CD4-positive, CD25-positive, alpha-beta regulatory T cell (primary cell): ENCODE data around the gene TNFRSF21. TPM values are rescaled to one million over a fixed set of nuclear protein-coding genes. Genes with fewer than 3 reads are reported as not detected.

Source experiments
- ATAC-seq, 2 donors: fragments of 150-1000 bp; cut with Tn5 transposase; one replicate each; pipeline ENCODE4 v1.10.0; 2021; ENCODE audit warnings: low read depth in 2 of 2, moderate number of reproducible peaks in 2 of 2, moderate library complexity in 1 of 2
- DNase-seq, 3 donors: peaks; one replicate each; pipeline versions ENCODE4 v3.0.0 to v3.0.0-alpha.2; 2012 to 2022; ENCODE audit warnings: mixed read lengths in 1 of 3
- H3K27ac ChIP-seq: one replicate; pipeline ENCODE4 v1.7.0; 2013; ENCODE audit warnings: mild to moderate bottlenecking, low read length; ENCODE audit not compliant: insufficient read depth, poor library complexity, severe bottlenecking
- H3K27me3 ChIP-seq: one replicate; pipeline ENCODE4 v1.7.0; 2013; ENCODE audit warnings: low read length; ENCODE audit not compliant: control insufficient read depth, insufficient read depth
- H3K36me3 ChIP-seq: one replicate; pipeline ENCODE4 v1.7.0; 2013; ENCODE audit warnings: mild to moderate bottlenecking, low read length, moderate library complexity; ENCODE audit not compliant: control insufficient read depth, insufficient read depth
- H3K4me1 ChIP-seq: 2 replicates; pipeline ENCODE4 v1.7.0; 2013; ENCODE audit warnings: mild to moderate bottlenecking, low read length; ENCODE audit not compliant: insufficient read depth, control insufficient read depth, poor library complexity, severe bottlenecking
- H3K4me3 ChIP-seq: one replicate; pipeline ENCODE4 v1.7.0; 2013; ENCODE audit warnings: low read depth, mild to moderate bottlenecking, low read length, moderate library complexity
- H3K9me3 ChIP-seq, 2 experiments: 1 replicate in 1 of 2; 2 replicates in 1 of 2; pipeline ENCODE4 v1.7.0; 2013; ENCODE audit warnings: low read length in 2 of 2, mild to moderate bottlenecking in 1 of 2, moderate library complexity in 1 of 2; ENCODE audit not compliant: control insufficient read depth in 2 of 2
- H3K27ac Mint-ChIP-seq, 3 donors: one replicate each; pipeline ENCODE4 v1.8.0; 2020 to 2022; ENCODE audit warnings: mild to moderate bottlenecking in 3 of 3, mixed read lengths in 3 of 3, moderate library complexity in 2 of 3
- H3K27me3 Mint-ChIP-seq: one replicate; pipeline ENCODE4 v1.8.0; 2022; ENCODE audit warnings: mild to moderate bottlenecking, mixed read lengths
- H3K36me3 Mint-ChIP-seq: one replicate; pipeline ENCODE4 v1.8.0; 2020; ENCODE audit warnings: mixed read lengths
- H3K4me1 Mint-ChIP-seq, 4 donors: one replicate each; pipeline ENCODE4 v1.8.0; 2020 to 2022; ENCODE audit warnings: mixed read lengths in 4 of 4, mild to moderate bottlenecking in 1 of 4
- H3K4me3 Mint-ChIP-seq, 4 donors: one replicate each; pipeline ENCODE4 v1.8.0; 2020 to 2022; ENCODE audit warnings: mild to moderate bottlenecking in 4 of 4, mixed read lengths in 4 of 4, moderate library complexity in 3 of 4
- H3K9me3 Mint-ChIP-seq, 7 donors: one replicate each; pipeline ENCODE4 v1.8.0; 2020 to 2022; ENCODE audit warnings: mixed read lengths in 7 of 7, mild to moderate bottlenecking in 3 of 7, moderate library complexity in 2 of 7
- polyA plus RNA-seq, 4 donors: library from polyadenylated mRNA; unstranded; fragments of 300-500 nt; fragmentation: Illumina TruSeq; gene quantifications; one replicate each; pipeline ENCODE4 v1.2.3, GENCODE V29; 2021
- total RNA-seq: library from RNA; stranded (reverse); gene quantifications from one replicate; pipeline ENCODE4 v1.2.3, GENCODE V29; 2022

The TNFRSF21 gene
- total and polyA plus RNA-seq, 5 donors from 2014 or later = 0.15 TPM; not detected in 4

DNA sequence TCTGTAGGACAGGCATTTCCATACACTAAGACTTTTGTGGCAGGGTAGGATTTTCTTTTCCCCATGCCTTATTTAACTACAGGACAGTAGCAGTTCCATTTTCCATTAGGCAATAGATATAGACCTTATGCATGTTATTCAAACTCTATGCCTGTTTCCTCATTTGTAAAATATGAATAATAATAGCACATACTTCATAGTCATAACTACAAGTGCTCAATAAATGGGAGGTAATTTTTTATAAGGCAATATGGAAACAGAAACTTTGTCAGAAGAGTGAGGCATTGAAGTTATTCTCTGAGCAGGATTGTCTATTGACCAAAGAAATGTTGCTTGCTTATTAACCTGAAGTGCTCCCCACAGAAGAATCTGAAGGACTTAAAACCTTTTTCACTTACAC lies 41.9 kb upstream of the TNFRSF21 start:
- H3K27me3 Mint-ChIP-seq = no peaks in the 10 kb centered on the region
- H3K36me3 ChIP-seq = no peaks in the 10 kb centered on the region
- H3K9me3 ChIP-seq = no peaks in the 10 kb centered on the region
- ATAC-seq (no peak), DNase-seq (no peak)
- no peak overlapping the region for H3K4me3 Mint-ChIP-seq
- no peak overlapping the region for H3K4me3 ChIP-seq
- H3K27ac Mint-ChIP-seq = no peak overlapping the region
- no peaks in the 10 kb centered on the region for H3K4me1 Mint-ChIP-seq
- H3K27me3 ChIP-seq = no peaks in the 10 kb centered on the region
- peaks cover 0 to 3% (median 0%) of the 10 kb centered on the region in 7 donors for H3K9me3 Mint-ChIP-seq
- H3K4me1 ChIP-seq = no peaks in the 10 kb centered on the region
- H3K36me3 Mint-ChIP-seq = no peaks in the 10 kb centered on the region
- H3K27ac ChIP-seq = no peak overlapping the region

DNA sequence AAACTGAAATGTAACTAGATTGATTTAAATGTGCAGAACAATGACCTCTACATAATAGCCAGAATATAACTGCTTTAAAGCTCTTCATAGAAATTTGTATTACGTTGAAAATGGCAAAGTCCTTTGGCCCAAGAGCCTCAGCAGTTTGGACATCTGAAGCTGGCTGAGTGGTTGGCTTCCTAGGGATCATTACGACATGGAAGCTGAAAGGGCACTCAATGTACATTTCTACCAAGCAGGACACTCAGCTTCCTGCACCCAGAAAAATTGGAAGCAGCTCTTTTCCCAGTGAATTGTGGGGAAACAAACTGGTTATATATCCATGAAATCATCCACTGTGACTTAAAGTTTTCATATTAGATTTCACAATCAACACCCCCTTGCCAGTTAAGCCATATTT lies 40.2 kb upstream of the TNFRSF21 start:
- H3K4me1 ChIP-seq = no peaks in the 10 kb centered on the region
- H3K27ac Mint-ChIP-seq = no peak overlapping the region
- H3K27ac ChIP-seq = no peak overlapping the region
- no peaks in the 10 kb centered on the region for H3K4me1 Mint-ChIP-seq
- no peaks in the 10 kb centered on the region for H3K27me3 ChIP-seq
- no peaks in the 10 kb centered on the region for H3K9me3 ChIP-seq
- H3K36me3 Mint-ChIP-seq = no peaks in the 10 kb centered on the region
- no peak overlapping the region for H3K4me3 ChIP-seq
- DNase-seq = no peak
- no peaks in the 10 kb centered on the region for H3K36me3 ChIP-seq
- H3K9me3 Mint-ChIP-seq = peaks cover 0 to 3% (median 0%) of the 10 kb centered on the region in 7 donors
- no peak overlapping the region for H3K4me3 Mint-ChIP-seq
- H3K27me3 Mint-ChIP-seq = peaks cover 5% of the 10 kb centered on the region
- no peak for ATAC-seq

DNA sequence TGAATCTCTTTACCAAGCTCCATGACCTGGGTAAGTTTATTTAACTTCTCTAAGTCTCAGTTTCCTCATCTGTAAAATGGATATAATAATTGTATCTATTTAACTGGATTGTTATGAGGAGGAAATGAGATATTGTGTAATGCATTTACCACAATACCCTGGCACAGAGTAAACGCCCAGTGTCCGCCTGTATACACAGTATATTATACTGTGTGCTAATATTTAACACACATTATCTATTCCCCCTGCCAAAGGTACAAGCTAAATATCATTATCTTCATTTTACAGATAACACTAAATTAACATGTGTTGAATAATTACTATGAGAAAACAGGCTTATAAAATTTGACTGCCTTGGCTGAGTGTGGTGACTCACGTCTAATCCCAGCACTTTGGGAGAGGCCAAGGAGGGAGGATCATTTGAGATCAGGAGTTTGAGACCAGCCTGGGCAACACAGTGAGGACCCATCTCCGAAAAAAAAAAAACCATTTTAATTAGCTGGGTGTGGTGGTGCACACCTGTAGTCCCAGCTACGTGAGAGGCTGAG lies 38.7 kb upstream of the TNFRSF21 start:
- H3K36me3 ChIP-seq = no peaks in the 10 kb centered on the region
- no peak overlapping the region for H3K27ac ChIP-seq
- H3K27me3 ChIP-seq = no peaks in the 10 kb centered on the region
- H3K4me3 Mint-ChIP-seq = no peak overlapping the region
- H3K4me3 ChIP-seq = no peak overlapping the region
- H3K4me1 Mint-ChIP-seq = no peaks in the 10 kb centered on the region
- H3K4me1 ChIP-seq = no peaks in the 10 kb centered on the region
- no peaks in the 10 kb centered on the region for H3K9me3 ChIP-seq
- ATAC-seq (no peak), DNase-seq (no peak)
- H3K27me3 Mint-ChIP-seq = peaks cover 5% of the 10 kb centered on the region
- H3K36me3 Mint-ChIP-seq = no peaks in the 10 kb centered on the region
- no peak overlapping the region for H3K27ac Mint-ChIP-seq
- peaks cover 0 to 3% (median 0%) of the 10 kb centered on the region in 7 donors for H3K9me3 Mint-ChIP-seq

- H3K9me3 ChIP-seq = no peaks in the 10 kb centered on the region
- Mint-ChIP-seq H3K4me1 (no peaks in the 10 kb centered on the region), H3K9me3 (no peaks in the 10 kb centered on the region), H3K36me3 (no peaks in the 10 kb centered on the region), H3K27me3 (peaks cover 5% of the 10 kb centered on the region), H3K4me3 (no peak overlapping the region), H3K27ac (no peak overlapping the region)
- no peaks in the 10 kb centered on the region for H3K4me1 ChIP-seq
- H3K27ac ChIP-seq = no peak overlapping the region
- no peak overlapping the region for H3K4me3 ChIP-seq
- no peak for ATAC-seq
- H3K27me3 ChIP-seq = no peaks in the 10 kb centered on the region
- H3K36me3 ChIP-seq = no peaks in the 10 kb centered on the region
- no peak for DNase-seq
Measured at GRCh38 chr6:47345761-47346160, 36.1 kb upstream of the TNFRSF21 start.

- Histone ChIP-seq H3K9me3 (no peaks in the 10 kb centered on the region), H3K4me3 (no peak overlapping the region), H3K27me3 (no peaks in the 10 kb centered on the region), H3K4me1 (no peaks in the 10 kb centered on the region), H3K27ac (no peak overlapping the region), H3K36me3 (no peaks in the 10 kb centered on the region)
- H3K9me3 Mint-ChIP-seq = peaks cover 0 to 2% (median 0%) of the 10 kb centered on the region in 7 donors
- no peaks in the 10 kb centered on the region for H3K36me3 Mint-ChIP-seq
- peaks cover 5% of the 10 kb centered on the region for H3K27me3 Mint-ChIP-seq
- DNase-seq (no peak), ATAC-seq (no peak)
- no peak overlapping the region for H3K4me3 Mint-ChIP-seq
- H3K27ac Mint-ChIP-seq = peak overlapping the region in 1 of 3 donors; percentile 0
- H3K4me1 Mint-ChIP-seq = no peaks in the 10 kb centered on the region
Measured at GRCh38 chr6:47344022-47344421, 34.3 kb upstream of the TNFRSF21 start.

DNA sequence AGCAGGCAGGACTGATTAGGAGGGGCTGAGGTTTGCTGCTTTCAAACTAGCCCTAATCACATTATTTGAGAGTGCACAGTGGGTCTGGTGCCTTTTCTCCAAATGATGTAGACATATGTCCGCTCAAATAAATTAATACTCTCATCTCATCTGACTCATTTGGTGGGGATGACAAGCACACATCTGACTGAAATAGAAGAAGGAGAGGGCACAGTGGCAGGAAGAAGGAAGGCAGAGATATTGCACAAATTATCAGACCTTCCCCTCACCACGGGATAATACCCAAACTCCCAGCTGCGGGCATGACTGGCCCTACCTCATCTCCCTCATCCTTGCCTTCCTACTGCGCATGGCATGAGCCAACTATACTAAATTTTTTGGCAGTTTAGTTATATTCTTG lies 33.9 kb upstream of the TNFRSF21 start:
- DNase-seq (no peak), ATAC-seq (no peak)
- no peak overlapping the region for H3K27ac Mint-ChIP-seq
- Histone ChIP-seq H3K27me3 (no peaks in the 10 kb centered on the region), H3K9me3 (no peaks in the 10 kb centered on the region), H3K27ac (no peak overlapping the region), H3K4me1 (no peaks in the 10 kb centered on the region), H3K36me3 (no peaks in the 10 kb centered on the region), H3K4me3 (no peak overlapping the region)
- H3K9me3 Mint-ChIP-seq = peaks cover 0 to 2% (median 0%) of the 10 kb centered on the region in 7 donors
- H3K4me1 Mint-ChIP-seq = no peaks in the 10 kb centered on the region
- peaks cover 5% of the 10 kb centered on the region for H3K27me3 Mint-ChIP-seq
- no peaks in the 10 kb centered on the region for H3K36me3 Mint-ChIP-seq
- H3K4me3 Mint-ChIP-seq = no peak overlapping the region

GRCh38 chr6:47342824-47343223 lies 33.1 kb upstream of the TNFRSF21 start:
- Mint-ChIP-seq H3K27ac (no peak overlapping the region), H3K4me3 (no peak overlapping the region), H3K4me1 (no peaks in the 10 kb centered on the region), H3K27me3 (peaks cover 5% of the 10 kb centered on the region), H3K9me3 (peaks cover 0 to 2% (median 0%) of the 10 kb centered on the region in 7 donors), H3K36me3 (no peaks in the 10 kb centered on the region)
- ATAC-seq (no peak), DNase-seq (no peak)
- no peak overlapping the region for H3K27ac ChIP-seq
- H3K27me3 ChIP-seq = no peaks in the 10 kb centered on the region
- H3K4me1 ChIP-seq = no peaks in the 10 kb centered on the region
- H3K36me3 ChIP-seq = no peaks in the 10 kb centered on the region
- no peaks in the 10 kb centered on the region for H3K9me3 ChIP-seq
- H3K4me3 ChIP-seq = no peak overlapping the region

GRCh38 chr6:47337519-47337918 lies 27.8 kb upstream of the TNFRSF21 start:
- no peaks in the 10 kb centered on the region for H3K36me3 ChIP-seq
- ATAC-seq (no peak), DNase-seq (no peak)
- H3K4me3 Mint-ChIP-seq = no peak overlapping the region
- H3K4me1 ChIP-seq = no peaks in the 10 kb centered on the region
- H3K27me3 ChIP-seq = no peaks in the 10 kb centered on the region
- H3K27ac Mint-ChIP-seq = no peak overlapping the region
- H3K27ac ChIP-seq = no peak overlapping the region
- H3K27me3 Mint-ChIP-seq = no peaks in the 10 kb centered on the region
- no peak overlapping the region for H3K4me3 ChIP-seq
- no peaks in the 10 kb centered on the region for H3K9me3 ChIP-seq
- H3K9me3 Mint-ChIP-seq = peaks cover 0 to 4% (median 1%) of the 10 kb centered on the region in 7 donors
- H3K36me3 Mint-ChIP-seq = no peaks in the 10 kb centered on the region
- no peaks in the 10 kb centered on the region for H3K4me1 Mint-ChIP-seq
